ENCODE results near the gene KHDC3L. TPM values are rescaled to one million over a fixed set of nuclear protein-coding genes. Genes with fewer than 3 reads are reported as not detected.

The KHDC3L gene
- total RNA-seq, 1 experiment from 2014 or later, result not detected

GRCh38 chr6:73393278-73393677, 30.8 kb downstream of the KHDC3L start:
- Histone ChIP-seq H3K9me3 (ENCODE audit: low read length) (no peaks in the 10 kb centered on the region), H3K9me2 (replicated peaks; ENCODE audit: low read length) (no peaks in the 10 kb centered on the region), H3K4me2 (ENCODE audit: low read length) (no peak overlapping the region), H4K20me1 (ENCODE audit: low read length) (no peaks in the 10 kb centered on the region), H3F3A (ENCODE audit: low read length, unreplicated experiment) (no peaks in the 10 kb centered on the region), H3K27me3 (ENCODE audit: low read length) (no peaks in the 10 kb centered on the region), H3K79me2 (ENCODE audit: low read length) (no peaks in the 10 kb centered on the region), H3K36me3 (ENCODE audit: low read depth, low read length) (no peaks in the 10 kb centered on the region), H3K4me3 (ENCODE audit: low read length) (no peak overlapping the region), H3K4me1 (ENCODE audit: insufficient read depth, low read length) (no peaks in the 10 kb centered on the region), H3K27ac (ENCODE audit: low read length) (no peak overlapping the region), H2AFZ (ENCODE audit: low read length) (no peak overlapping the region), H3K9ac (ENCODE audit: low read length) (no peak overlapping the region)
- POLR2A ChIA-PET (ENCODE audit: unreplicated experiment), result no interaction called here
- ATAC-seq (no peak), DNase-seq (peak; percentile 4)
- intact Hi-C loops (cut with micrococcal nuclease), result no loop called here
- TF ChIP-seq EZH2phosphoT487 (IDR thresholded peaks at IDR 0.05; ENCODE audit: borderline replicate concordance, low read length), result no peak
- TF ChIP-seq CTCF (conservative IDR thresholded peaks at IDR 0.05; ENCODE audit: low read depth, low read length), result no peak
- no peak for TF ChIP-seq EZH2 (IDR thresholded peaks at IDR 0.05; ENCODE audit: low read length, unreplicated experiment)
- BruUV-seq (replicated peaks), result no TSS peak
- CTCF ChIA-PET, result no interaction called here

GRCh38 chr6:73394577-73395354, 32.3 kb downstream of the KHDC3L start, which contains the start of gene DDX43:
Gene DDX43, plus strand, starts transcription at chr6:73394828. Its CDS starts 78 bp downstream, at chr6:73394906.
- H3K9me2 ChIP-seq (replicated peaks; ENCODE audit: low read length), result no peaks in the 10 kb centered on the region
- TF ChIP-seq EZH2phosphoT487 (IDR thresholded peaks at IDR 0.05; ENCODE audit: borderline replicate concordance, low read length) (no peak), EZH2 (IDR thresholded peaks at IDR 0.05; ENCODE audit: low read length, unreplicated experiment) (no peak), CTCF (conservative IDR thresholded peaks at IDR 0.05; ENCODE audit: low read depth, low read length) (no peak)
- no peaks in the 10 kb centered on the region for H3K9me3 ChIP-seq (ENCODE audit: low read length)
- DNase-seq (no peak), ATAC-seq (no peak)
- CTCF ChIA-PET, result no interaction called here
- BruUV-seq (replicated peaks), result no TSS peak
- no peaks in the 10 kb centered on the region for H4K20me1 ChIP-seq (ENCODE audit: low read length)
- no peaks in the 10 kb centered on the region for H3K27me3 ChIP-seq (ENCODE audit: low read length)
- H3F3A ChIP-seq (ENCODE audit: low read length, unreplicated experiment), result no peaks in the 10 kb centered on the region
- no peaks in the 10 kb centered on the region for H3K36me3 ChIP-seq (ENCODE audit: low read depth, low read length)
- no peak within 1 kb of the TSS for H3K9ac ChIP-seq (ENCODE audit: low read length)
- intact Hi-C loops (cut with micrococcal nuclease), result no loop called here
- no peak within 1 kb of the TSS for H2AFZ ChIP-seq (ENCODE audit: low read length)
- H3K4me3 ChIP-seq (ENCODE audit: low read length), result no peak within 1 kb of the TSS
- H3K4me2 ChIP-seq (ENCODE audit: low read length), result no peak within 1 kb of the TSS
- H3K79me2 ChIP-seq (ENCODE audit: low read length), result no peaks in the 10 kb centered on the region
- H3K4me1 ChIP-seq (ENCODE audit: insufficient read depth, low read length), result peaks cover 13% of the 10 kb centered on the region
- POLR2A ChIA-PET (ENCODE audit: unreplicated experiment), result no interaction called here
- no peak within 1 kb of the TSS for H3K27ac ChIP-seq (ENCODE audit: low read length)

- H2AFZ ChIP-seq (ENCODE audit: low read length), result no peak overlapping the region
- H3K4me1 ChIP-seq (ENCODE audit: insufficient read depth, low read length), result peaks cover 18% of the 10 kb centered on the region
- H3F3A ChIP-seq (ENCODE audit: low read length, unreplicated experiment), result no peaks in the 10 kb centered on the region
- no peak overlapping the region for H3K27ac ChIP-seq (ENCODE audit: low read length)
- H4K20me1 ChIP-seq (ENCODE audit: low read length), result no peaks in the 10 kb centered on the region
- DNase-seq (no peak), ATAC-seq (no peak)
- no peak overlapping the region for H3K4me2 ChIP-seq (ENCODE audit: low read length)
- no TSS peak for BruUV-seq (replicated peaks)
- intact Hi-C loops (cut with micrococcal nuclease), result no loop called here
- CTCF ChIA-PET, result no interaction called here
- H3K4me3 ChIP-seq (ENCODE audit: low read length), result no peak overlapping the region
- H3K27me3 ChIP-seq (ENCODE audit: low read length), result no peaks in the 10 kb centered on the region
- no peaks in the 10 kb centered on the region for H3K36me3 ChIP-seq (ENCODE audit: low read depth, low read length)
- no peaks in the 10 kb centered on the region for H3K9me2 ChIP-seq (replicated peaks; ENCODE audit: low read length)
- H3K9me3 ChIP-seq (ENCODE audit: low read length), result no peaks in the 10 kb centered on the region
- TF ChIP-seq CTCF (conservative IDR thresholded peaks at IDR 0.05; ENCODE audit: low read depth, low read length) (no peak), EZH2 (IDR thresholded peaks at IDR 0.05; ENCODE audit: low read length, unreplicated experiment) (no peak), EZH2phosphoT487 (IDR thresholded peaks at IDR 0.05; ENCODE audit: borderline replicate concordance, low read length) (no peak)
- no peak overlapping the region for H3K9ac ChIP-seq (ENCODE audit: low read length)
- no peaks in the 10 kb centered on the region for H3K79me2 ChIP-seq (ENCODE audit: low read length)
- POLR2A ChIA-PET (ENCODE audit: unreplicated experiment), result no interaction called here
Measured at GRCh38 chr6:73395875-73396274, 33.4 kb downstream of the KHDC3L start.

Measured in PC-3 (cell line).